Osteocyte (in vitro differentiated cells): ENCODE data around the gene PSD. TPM values are rescaled to one million over a fixed set of nuclear protein-coding genes. Genes with fewer than 3 reads are reported as not detected.

ENCODE experiments used
- DNase-seq: peaks from one replicate; pipeline ENCODE4 v3.0.0; 2021; ENCODE audit warnings: mixed read lengths; ENCODE audit not compliant: unreplicated experiment; ENCODE audit errors: extremely low spot score
- H3K27ac Mint-ChIP-seq: one replicate; pipeline ENCODE4 v1.8.0; 2021; ENCODE audit warnings: mild to moderate bottlenecking, mixed read lengths; ENCODE audit not compliant: unreplicated experiment
- H3K27me3 Mint-ChIP-seq: one replicate; pipeline ENCODE4 v1.8.0; 2021; ENCODE audit warnings: mixed read lengths; ENCODE audit not compliant: unreplicated experiment
- H3K36me3 Mint-ChIP-seq: one replicate; pipeline ENCODE4 v1.8.0; 2021; ENCODE audit warnings: mixed read lengths; ENCODE audit not compliant: unreplicated experiment
- H3K4me1 Mint-ChIP-seq: one replicate; pipeline ENCODE4 v1.8.0; 2021; ENCODE audit warnings: mixed read lengths; ENCODE audit not compliant: unreplicated experiment
- H3K4me3 Mint-ChIP-seq: one replicate; pipeline ENCODE4 v1.8.0; 2021; ENCODE audit warnings: mild to moderate bottlenecking, moderate library complexity, mixed read lengths; ENCODE audit not compliant: unreplicated experiment
- H3K9me3 Mint-ChIP-seq: one replicate; pipeline ENCODE4 v1.8.0; 2021; ENCODE audit warnings: mixed read lengths; ENCODE audit not compliant: unreplicated experiment
- total RNA-seq: library from RNA; stranded (reverse); gene quantifications from 2 replicates; pipeline ENCODE4 v1.2.1, GENCODE V29; 2021
- TF ChIP-seq, protein P1 (sequence below): fragments of 200-600 bp; sonication (generic); IDR thresholded peaks from 2 replicates; pipeline ENCODE4 v1.5.0; 2021; ENCODE audit warnings: antibody characterized with exemption, mild to moderate bottlenecking, moderate library complexity

The PSD gene
- total RNA-seq, 1 donor from 2014 or later, result 1.8 TPM

DNA sequence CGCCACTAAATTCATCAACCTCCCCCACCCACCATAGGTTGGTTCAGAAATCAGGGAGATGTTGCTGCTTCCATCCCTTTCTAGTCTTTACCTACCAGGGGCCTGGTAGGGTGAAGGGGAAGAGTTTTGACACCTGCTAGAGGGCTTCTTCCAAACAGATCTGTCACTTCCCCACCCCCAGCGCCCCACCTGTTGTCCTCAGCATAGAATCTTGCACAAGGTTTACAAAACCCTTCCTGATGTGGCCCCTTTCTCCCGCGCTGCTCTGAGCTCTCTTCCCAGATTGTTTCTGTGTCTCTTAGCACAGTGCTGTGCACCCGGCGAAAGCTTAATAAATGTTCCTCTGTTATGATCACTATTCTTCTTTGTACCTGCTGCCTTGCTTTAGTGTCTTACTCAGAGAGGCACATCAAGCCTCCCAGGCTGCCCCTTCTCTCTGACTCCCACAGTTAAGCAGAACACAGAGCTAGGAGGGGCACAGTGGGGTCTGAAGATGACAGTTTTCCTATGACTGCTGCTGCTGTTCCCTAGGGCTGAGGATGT lies 44.0 kb upstream of the PSD start:
- Mint-ChIP-seq H3K27me3 (peaks cover 17% of the 10 kb centered on the region), H3K4me3 (peak overlapping the region; percentile 85), H3K36me3 (no peaks in the 10 kb centered on the region), H3K9me3 (no peaks in the 10 kb centered on the region), H3K4me1 (peaks cover 24% of the 10 kb centered on the region), H3K27ac (no peak overlapping the region)
- TF ChIP-seq, protein P1, sequence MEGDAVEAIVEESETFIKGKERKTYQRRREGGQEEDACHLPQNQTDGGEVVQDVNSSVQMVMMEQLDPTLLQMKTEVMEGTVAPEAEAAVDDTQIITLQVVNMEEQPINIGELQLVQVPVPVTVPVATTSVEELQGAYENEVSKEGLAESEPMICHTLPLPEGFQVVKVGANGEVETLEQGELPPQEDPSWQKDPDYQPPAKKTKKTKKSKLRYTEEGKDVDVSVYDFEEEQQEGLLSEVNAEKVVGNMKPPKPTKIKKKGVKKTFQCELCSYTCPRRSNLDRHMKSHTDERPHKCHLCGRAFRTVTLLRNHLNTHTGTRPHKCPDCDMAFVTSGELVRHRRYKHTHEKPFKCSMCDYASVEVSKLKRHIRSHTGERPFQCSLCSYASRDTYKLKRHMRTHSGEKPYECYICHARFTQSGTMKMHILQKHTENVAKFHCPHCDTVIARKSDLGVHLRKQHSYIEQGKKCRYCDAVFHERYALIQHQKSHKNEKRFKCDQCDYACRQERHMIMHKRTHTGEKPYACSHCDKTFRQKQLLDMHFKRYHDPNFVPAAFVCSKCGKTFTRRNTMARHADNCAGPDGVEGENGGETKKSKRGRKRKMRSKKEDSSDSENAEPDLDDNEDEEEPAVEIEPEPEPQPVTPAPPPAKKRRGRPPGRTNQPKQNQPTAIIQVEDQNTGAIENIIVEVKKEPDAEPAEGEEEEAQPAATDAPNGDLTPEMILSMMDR, result no peak
- DNase-seq, result no peak

DNA sequence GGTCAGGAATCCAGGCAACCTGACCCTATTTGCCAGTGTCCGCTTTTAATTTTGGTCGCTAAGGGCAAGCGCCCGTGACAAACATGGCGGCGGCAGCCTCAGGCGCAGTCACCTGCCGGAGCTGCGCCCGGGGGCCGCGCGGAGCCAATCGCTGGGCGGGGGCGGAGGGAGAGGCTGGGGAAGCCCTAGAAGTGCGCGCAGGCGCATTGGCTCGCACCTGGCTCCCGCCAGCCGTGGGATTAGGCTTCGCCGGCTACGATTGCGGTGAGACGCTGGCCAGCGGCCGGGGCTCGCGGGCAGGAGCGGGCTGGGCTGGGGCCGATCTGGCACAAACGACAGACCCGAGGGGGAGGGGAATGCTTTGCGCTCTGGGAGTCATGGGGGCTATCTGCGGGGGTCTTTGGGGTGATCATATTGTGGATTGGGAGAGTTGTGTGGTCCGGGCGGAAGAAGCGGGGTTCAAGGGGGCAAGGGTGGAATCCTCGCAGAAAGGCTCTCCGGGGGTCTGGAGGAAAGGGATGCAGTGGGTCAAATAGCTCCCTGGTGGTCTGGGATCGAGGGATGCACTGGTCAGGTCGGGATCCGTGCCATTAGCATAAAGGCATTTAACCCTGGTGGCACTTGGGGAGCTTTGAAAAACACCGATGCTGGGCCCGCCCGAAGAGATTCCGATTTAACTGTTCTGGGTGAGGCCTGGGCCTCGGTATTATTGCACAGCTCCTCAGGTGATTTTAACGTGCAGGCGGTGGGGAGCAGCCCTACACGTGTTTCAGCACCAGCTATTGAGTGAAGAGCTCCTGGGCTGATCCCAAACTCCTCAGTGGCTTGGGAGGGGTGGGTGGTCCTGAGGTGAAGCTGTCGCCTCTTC lies 42.8 kb upstream of the PSD start:
- Mint-ChIP-seq H3K27ac (no peak overlapping the region), H3K4me1 (peaks cover 24% of the 10 kb centered on the region), H3K4me3 (peak overlapping the region; percentile 85), H3K27me3 (peaks cover 17% of the 10 kb centered on the region), H3K36me3 (no peaks in the 10 kb centered on the region), H3K9me3 (no peaks in the 10 kb centered on the region)
- peak; percentile 96 for DNase-seq
- TF ChIP-seq, protein P1, result no peak

DNA sequence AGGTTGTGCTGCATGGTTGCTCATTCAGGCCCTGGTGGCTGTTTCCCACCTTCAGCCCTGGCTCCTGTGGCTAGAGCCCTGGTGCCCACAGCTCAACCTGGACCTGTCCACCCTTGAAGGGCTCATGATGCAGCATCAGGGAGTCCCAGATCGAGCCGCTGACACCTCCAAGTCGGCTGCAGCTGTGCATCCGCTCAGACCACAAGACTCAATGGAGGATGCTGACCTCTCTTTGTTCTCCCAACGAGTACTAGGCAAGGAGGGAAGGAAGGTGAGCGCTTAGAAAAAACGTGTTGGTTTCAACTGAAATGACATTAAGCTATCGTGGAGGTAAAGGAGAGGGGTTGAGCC lies 42.2 kb upstream of the PSD start:
- H3K27ac Mint-ChIP-seq, result peak overlapping the region; percentile 61
- no peak for DNase-seq
- peaks cover 24% of the 10 kb centered on the region for H3K4me1 Mint-ChIP-seq
- no peaks in the 10 kb centered on the region for H3K36me3 Mint-ChIP-seq
- TF ChIP-seq, protein P1, result no peak
- H3K4me3 Mint-ChIP-seq, result peak overlapping the region; percentile 85
- peaks cover 17% of the 10 kb centered on the region for H3K27me3 Mint-ChIP-seq
- H3K9me3 Mint-ChIP-seq, result no peaks in the 10 kb centered on the region

DNA sequence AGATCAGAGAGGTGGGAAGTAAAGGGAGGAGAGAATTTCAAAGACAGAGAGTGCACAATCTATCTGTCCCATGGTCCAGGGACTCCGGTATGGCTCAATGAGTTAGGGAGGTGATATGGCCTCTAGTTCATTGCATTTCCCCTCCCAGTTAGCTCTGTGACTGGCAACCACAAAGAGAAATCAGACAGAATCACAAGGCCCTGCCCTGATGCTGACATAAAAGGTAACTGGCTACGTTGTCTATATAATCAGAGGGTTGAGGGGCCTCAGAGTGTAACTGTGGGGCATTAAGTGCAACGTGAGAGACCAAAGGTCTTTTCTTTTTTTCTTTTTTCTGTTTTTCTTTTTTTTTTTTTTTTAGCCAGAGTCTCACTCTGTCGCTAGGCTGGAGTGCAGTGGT lies 40.1 kb upstream of the PSD start:
- peaks cover 17% of the 10 kb centered on the region for H3K27me3 Mint-ChIP-seq
- no peak for DNase-seq
- H3K4me3 Mint-ChIP-seq, result no peak overlapping the region
- H3K9me3 Mint-ChIP-seq, result no peaks in the 10 kb centered on the region
- H3K4me1 Mint-ChIP-seq, result peaks cover 24% of the 10 kb centered on the region
- TF ChIP-seq, protein P1, result no peak
- no peak overlapping the region for H3K27ac Mint-ChIP-seq
- H3K36me3 Mint-ChIP-seq, result no peaks in the 10 kb centered on the region

DNA sequence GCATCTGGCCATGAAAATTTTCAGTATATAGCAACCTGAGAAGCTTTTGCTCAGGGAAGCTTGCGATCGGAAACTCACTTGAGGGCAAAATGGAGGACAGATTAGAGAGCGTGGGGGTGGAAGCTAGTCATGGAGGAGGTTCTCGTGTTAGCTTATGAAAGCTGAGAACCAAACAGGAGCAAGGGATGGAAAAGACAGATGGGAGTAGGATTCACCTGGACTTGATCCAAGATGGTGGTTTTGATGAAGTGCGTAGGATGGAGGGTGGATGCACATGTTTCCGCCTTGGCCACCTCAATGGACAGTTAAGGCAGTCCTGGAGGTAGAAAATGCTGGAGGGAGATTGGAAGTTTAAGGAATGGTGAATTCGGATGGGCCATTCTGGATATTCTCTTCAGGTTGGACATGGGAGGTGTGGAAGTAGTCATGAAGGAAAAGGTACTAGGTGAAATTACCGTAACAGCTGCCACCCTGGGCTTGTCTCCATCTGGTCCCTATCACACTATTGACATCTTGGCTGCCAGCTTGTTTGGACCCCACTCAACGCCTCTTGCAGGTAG lies 39.1 kb upstream of the PSD start:
- TF ChIP-seq, protein P1, result no peak
- DNase-seq, result no peak
- no peaks in the 10 kb centered on the region for H3K9me3 Mint-ChIP-seq
- H3K27me3 Mint-ChIP-seq, result peaks cover 9% of the 10 kb centered on the region
- H3K4me3 Mint-ChIP-seq, result no peak overlapping the region
- peaks cover 19% of the 10 kb centered on the region for H3K4me1 Mint-ChIP-seq
- no peak overlapping the region for H3K27ac Mint-ChIP-seq
- no peaks in the 10 kb centered on the region for H3K36me3 Mint-ChIP-seq
